Rectal smooth muscle tissue (tissue), 1 donor: ENCODE measurements around the gene YWHAE.
A peak's percentile ranks its signal among the peaks of the same experiment; 100 is the strongest.
"Not testable (repeated sequence)": the region's sequence is repeated elsewhere in the genome, so short reads cannot be mapped to it uniquely, and the experiment has no call there.

ENCODE experiments used
- H3K27ac ChIP-seq: one replicate; pipeline ENCODE4 v1.7.0; 2013; ENCODE audit warnings: low read depth, low read length, inconsistent platforms
- H3K27me3 ChIP-seq: one replicate; pipeline ENCODE4 v1.7.0; 2013; ENCODE audit warnings: low read length; ENCODE audit not compliant: control insufficient read depth, insufficient read depth
- H3K36me3 ChIP-seq: one replicate; pipeline ENCODE4 v1.7.0; 2013; ENCODE audit warnings: low read length; ENCODE audit not compliant: control insufficient read depth, insufficient read depth
- H3K4me1 ChIP-seq: one replicate; pipeline ENCODE4 v1.7.0; 2013; ENCODE audit warnings: low read length; ENCODE audit not compliant: control insufficient read depth, insufficient read depth
- H3K4me3 ChIP-seq: one replicate; pipeline ENCODE4 v1.7.0; 2013; ENCODE audit warnings: low read length
- H3K9ac ChIP-seq: one replicate; pipeline ENCODE4 v1.7.0; 2013; ENCODE audit warnings: low read length

The YWHAE gene

GRCh38 chr17:1379208-1379929 is 20.7 kb downstream of the YWHAE start:
- Histone ChIP-seq H3K4me1 (peaks cover 50% of the 10 kb centered on the region), H3K27ac (peak overlapping the region; percentile 40)

GRCh38 chr17:1378476-1378860 is 21.6 kb downstream of the YWHAE start:
- peak overlapping the region; percentile 3 for H3K27ac ChIP-seq
- H3K4me3 ChIP-seq, H3K27me3 ChIP-seq, H3K36me3 ChIP-seq, H3K9ac ChIP-seq: not testable (repeated sequence)
- H3K4me1 ChIP-seq = peaks cover 55% of the 10 kb centered on the region

More at GRCh38 chr17:1379208-1379929, 20.7 kb downstream of the YWHAE start:
- no peaks in the 10 kb centered on the region for H3K36me3 ChIP-seq
- H3K9ac ChIP-seq = no peak overlapping the region
- no peak overlapping the region for H3K4me3 ChIP-seq
- H3K27me3 ChIP-seq = no peaks in the 10 kb centered on the region

DNA sequence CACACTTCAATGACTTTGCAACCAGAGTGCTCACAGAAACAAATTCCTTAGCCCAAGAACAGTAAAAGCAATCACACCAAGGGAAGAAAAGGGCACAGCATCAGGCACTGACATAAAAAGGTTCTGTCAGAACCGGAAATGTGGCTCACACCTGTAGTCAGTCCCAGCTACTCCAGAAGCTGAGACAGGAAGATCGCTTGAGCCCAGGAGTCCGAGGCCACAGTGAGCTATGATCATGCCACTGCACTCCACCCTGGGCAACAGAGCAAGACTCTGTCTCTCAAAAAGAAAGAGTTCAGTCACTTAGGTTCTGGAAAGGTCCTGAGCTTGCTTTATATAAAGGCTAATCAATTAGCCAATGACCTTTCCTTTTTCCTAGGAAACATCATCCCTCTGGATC is 22.7 kb downstream of the YWHAE start:
- Histone ChIP-seq H3K27ac (peak overlapping the region; percentile 51), H3K27me3 (no peaks in the 10 kb centered on the region), H3K4me1 (peaks cover 55% of the 10 kb centered on the region), H3K4me3 (no peak overlapping the region), H3K9ac (no peak overlapping the region), H3K36me3 (peaks cover 3% of the 10 kb centered on the region)

GRCh38 chr17:1376061-1376460 is 24.0 kb downstream of the YWHAE start:
- no peak overlapping the region for H3K4me3 ChIP-seq
- H3K27ac ChIP-seq = peak overlapping the region; percentile 66
- peaks cover 3% of the 10 kb centered on the region for H3K36me3 ChIP-seq
- no peak overlapping the region for H3K9ac ChIP-seq
- H3K4me1 ChIP-seq = peaks cover 63% of the 10 kb centered on the region
- H3K27me3 ChIP-seq = no peaks in the 10 kb centered on the region

GRCh38 chr17:1375615-1376014 is 24.4 kb downstream of the YWHAE start:
- Histone ChIP-seq H3K27ac (peak overlapping the region; percentile 66), H3K4me3 (no peak overlapping the region), H3K4me1 (peaks cover 60% of the 10 kb centered on the region)

DNA sequence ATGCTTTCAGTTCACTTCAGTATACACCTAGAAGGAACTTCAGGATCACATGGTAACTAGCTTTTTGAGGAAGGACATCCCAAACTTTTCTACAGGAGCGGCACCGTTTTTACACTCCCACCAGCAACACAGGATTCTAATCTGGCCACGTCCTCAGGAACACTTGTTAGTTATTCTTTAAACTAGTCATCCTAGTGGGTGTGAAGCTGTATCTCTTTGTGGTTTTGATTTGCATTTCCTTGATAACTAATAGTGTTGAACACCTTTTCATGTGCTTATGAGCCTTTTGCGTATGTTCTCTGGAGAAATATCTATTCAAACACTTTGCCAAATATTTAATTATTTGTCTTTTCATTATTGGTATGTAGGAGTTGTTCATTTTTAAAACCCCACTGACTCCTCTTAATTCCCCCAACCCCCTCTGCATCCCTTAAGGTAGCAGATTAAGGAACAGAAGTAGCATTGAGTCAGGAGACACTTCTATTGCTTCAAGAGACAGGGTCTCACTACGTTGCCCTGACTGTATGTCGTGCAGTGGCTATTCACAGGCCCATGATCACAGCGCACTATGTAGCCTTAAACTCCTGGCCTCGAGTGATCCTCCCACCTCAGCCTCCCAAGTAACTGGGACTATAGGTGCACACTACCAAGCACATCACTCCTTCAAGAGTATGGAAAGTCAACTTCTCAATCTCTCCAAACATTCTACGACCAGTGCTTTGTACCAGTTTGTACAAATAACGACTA is 25.4 kb downstream of the YWHAE start:
- Histone ChIP-seq H3K27ac (peak overlapping the region; percentile 33), H3K27me3 (no peaks in the 10 kb centered on the region), H3K4me1 (peaks cover 51% of the 10 kb centered on the region), H3K36me3 (peaks cover 3% of the 10 kb centered on the region), H3K9ac (no peak overlapping the region), H3K4me3 (peak overlapping the region; percentile 16)

More at GRCh38 chr17:1375615-1376014, 24.4 kb downstream of the YWHAE start:
- Histone ChIP-seq H3K36me3 (peaks cover 3% of the 10 kb centered on the region), H3K27me3 (no peaks in the 10 kb centered on the region), H3K9ac (no peak overlapping the region)

DNA sequence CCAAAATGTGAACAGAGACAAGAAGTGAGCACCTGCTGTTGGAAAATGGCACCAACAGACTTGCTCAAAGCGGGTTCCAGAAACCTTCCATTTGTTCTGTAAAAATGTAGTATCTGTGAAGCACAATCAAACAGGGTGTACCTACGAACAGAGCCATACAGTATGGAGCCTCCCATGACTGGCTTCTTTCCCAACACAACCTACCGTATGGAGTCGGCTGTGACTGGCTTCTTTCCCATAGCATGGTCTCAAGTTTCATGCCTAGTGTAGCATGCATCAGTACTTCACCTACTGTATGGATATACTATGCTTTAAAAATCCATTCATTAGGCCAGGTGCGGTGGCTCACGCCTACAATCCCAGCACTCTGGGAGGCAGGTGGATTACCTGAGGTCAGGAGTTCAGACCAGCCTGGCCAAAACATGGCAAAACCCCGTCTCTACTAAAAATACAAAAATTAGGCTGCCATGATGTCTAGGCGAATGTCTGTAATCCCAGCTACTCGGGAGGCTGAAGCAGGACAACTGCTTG is 26.2 kb downstream of the YWHAE start:
- no peak overlapping the region for H3K9ac ChIP-seq
- peaks cover 42% of the 10 kb centered on the region for H3K4me1 ChIP-seq
- H3K36me3 ChIP-seq = peaks cover 4% of the 10 kb centered on the region
- no peaks in the 10 kb centered on the region for H3K27me3 ChIP-seq
- H3K27ac ChIP-seq = peak overlapping the region; percentile 33
- no peak overlapping the region for H3K4me3 ChIP-seq

- peaks cover 37% of the 10 kb centered on the region for H3K4me1 ChIP-seq
- H3K27me3 ChIP-seq = no peaks in the 10 kb centered on the region
- peaks cover 4% of the 10 kb centered on the region for H3K36me3 ChIP-seq
- no peak overlapping the region for H3K27ac ChIP-seq
- no peak overlapping the region for H3K9ac ChIP-seq
- H3K4me3 ChIP-seq = no peak overlapping the region
Measured at GRCh38 chr17:1372618-1373017, 27.4 kb downstream of the YWHAE start.

- Histone ChIP-seq H3K9ac (no peak overlapping the region), H3K27ac (no peak overlapping the region)
Measured at GRCh38 chr17:1371893-1372590, 28.0 kb downstream of the YWHAE start.

GRCh38 chr17:1368588-1368987 is 31.4 kb downstream of the YWHAE start:
- Histone ChIP-seq H3K27ac (no peak overlapping the region), H3K4me1 (peaks cover 13% of the 10 kb centered on the region), H3K36me3 (peaks cover 7% of the 10 kb centered on the region), H3K27me3 (no peaks in the 10 kb centered on the region), H3K9ac (no peak overlapping the region), H3K4me3 (no peak overlapping the region)

More at GRCh38 chr17:1371893-1372590, 28.0 kb downstream of the YWHAE start:
- Histone ChIP-seq H3K4me3 (no peak overlapping the region), H3K36me3 (peaks cover 4% of the 10 kb centered on the region), H3K27me3 (no peaks in the 10 kb centered on the region), H3K4me1 (peaks cover 32% of the 10 kb centered on the region)

- Histone ChIP-seq H3K36me3 (peaks cover 5% of the 10 kb centered on the region), H3K9ac (no peak overlapping the region), H3K27me3 (no peaks in the 10 kb centered on the region), H3K27ac (no peak overlapping the region), H3K4me1 (peaks cover 18% of the 10 kb centered on the region), H3K4me3 (no peak overlapping the region)
Measured at GRCh38 chr17:1367351-1367745, 32.7 kb downstream of the YWHAE start.

- H3K27ac ChIP-seq = no peak overlapping the region
- H3K27me3 ChIP-seq = no peaks in the 10 kb centered on the region
- no peak overlapping the region for H3K9ac ChIP-seq
- peaks cover 5% of the 10 kb centered on the region for H3K36me3 ChIP-seq
- no peak overlapping the region for H3K4me3 ChIP-seq
- peaks cover 13% of the 10 kb centered on the region for H3K4me1 ChIP-seq
Measured at GRCh38 chr17:1366234-1366633, 33.8 kb downstream of the YWHAE start.
